A549 (cell line): Measurements from ENCODE around the gene EP300.

ENCODE experiments used
- CTCF ChIP-seq: fragments of >200 bp; sonication (Bioruptor Twin); formaldehyde crosslinking; IDR thresholded peaks from 3 replicates; pipeline ENCODE4 v1.5.1; 2016
- EHMT2 ChIP-seq: fragments of 200-600 bp; sonication (generic); IDR thresholded peaks from 2 replicates; pipeline ENCODE4 v1.6.1; 2016; ENCODE audit warnings: antibody characterized with exemption, low read depth, mild to moderate bottlenecking, moderate library complexity
- KDM1A ChIP-seq: fragments of 200-600 bp; sonication (generic); IDR thresholded peaks from 2 replicates; pipeline ENCODE4 v1.6.1; 2016; ENCODE audit warnings: low read depth, mild to moderate bottlenecking
- POLR2A ChIP-seq: IDR thresholded peaks from 2 replicates; pipeline ENCODE4 v1.6.1; 2012; ENCODE audit warnings: mild to moderate bottlenecking, low read length
- POLR2AphosphoS2 ChIP-seq: conservative IDR thresholded peaks from 2 replicates; pipeline ENCODE4 v1.6.1; 2012; ENCODE audit warnings: low read length, improper control_type of control experiment, inconsistent platforms
- RAD21 ChIP-seq, 2 experiments: fragments of >200 bp in 1 of 2; sonication (Bioruptor Twin) in 1 of 2; formaldehyde crosslinking in 1 of 2; IDR thresholded peaks in 1 of 2; conservative IDR thresholded peaks in 1 of 2; 2 replicates in 1 of 2; 3 replicates in 1 of 2; pipeline ENCODE4 v1.6.1; 2012 to 2018; ENCODE audit warnings: inconsistent platforms in 1 of 2

DNA sequence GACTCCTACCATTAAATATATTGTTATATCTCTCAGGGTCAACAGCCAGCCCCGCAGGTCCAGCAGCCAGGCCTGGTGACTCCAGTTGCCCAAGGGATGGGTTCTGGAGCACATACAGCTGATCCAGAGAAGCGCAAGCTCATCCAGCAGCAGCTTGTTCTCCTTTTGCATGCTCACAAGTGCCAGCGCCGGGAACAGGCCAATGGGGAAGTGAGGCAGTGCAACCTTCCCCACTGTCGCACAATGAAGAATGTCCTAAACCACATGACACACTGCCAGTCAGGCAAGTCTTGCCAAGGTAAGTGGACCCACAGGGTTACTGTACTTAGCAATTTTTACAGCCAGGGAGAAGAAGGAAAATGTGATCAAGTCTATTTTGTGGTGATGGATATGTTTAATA is 35.1 kb downstream of the EP300 start:
- TF ChIP-seq RAD21 (conservative IDR thresholded peaks at IDR 0.05 in 1 of 2, IDR thresholded peaks at IDR 0.05 in 1 of 2), result no peak
- no peak for TF ChIP-seq CTCF
- no peak for TF ChIP-seq POLR2A
- no peak for TF ChIP-seq EHMT2
- no peak for TF ChIP-seq POLR2AphosphoS2
- TF ChIP-seq KDM1A, result no peak
